ENCODE measurements around the gene COL19A1.
"Not testable (repeated sequence)": the region's sequence is repeated elsewhere in the genome, so short reads cannot be mapped to it uniquely, and the experiment has no call there.

COL19A1 gene

DNA sequence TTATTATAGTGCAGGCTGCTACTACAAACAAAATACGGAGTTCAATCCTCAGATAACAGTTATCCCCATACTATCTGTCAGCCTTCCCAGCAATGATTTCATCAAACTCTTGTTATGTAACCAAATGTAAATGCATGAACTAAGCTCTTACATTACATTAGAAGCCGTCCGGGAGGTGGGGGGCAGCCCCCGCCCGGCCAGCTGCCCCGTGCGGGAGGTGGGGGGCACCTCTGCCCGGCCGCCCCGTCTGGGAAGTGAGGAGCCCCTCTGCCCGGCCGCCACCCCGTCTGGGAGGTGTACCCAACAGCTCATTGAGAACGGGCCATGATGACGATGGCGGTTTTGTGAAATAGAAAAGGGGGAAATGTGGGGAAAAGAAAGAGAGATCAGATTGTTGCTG lies 99.6 kb downstream of the COL19A1 start:
- not testable (repeated sequence) for DNase-seq (ENCODE audit: low read depth)

DNA sequence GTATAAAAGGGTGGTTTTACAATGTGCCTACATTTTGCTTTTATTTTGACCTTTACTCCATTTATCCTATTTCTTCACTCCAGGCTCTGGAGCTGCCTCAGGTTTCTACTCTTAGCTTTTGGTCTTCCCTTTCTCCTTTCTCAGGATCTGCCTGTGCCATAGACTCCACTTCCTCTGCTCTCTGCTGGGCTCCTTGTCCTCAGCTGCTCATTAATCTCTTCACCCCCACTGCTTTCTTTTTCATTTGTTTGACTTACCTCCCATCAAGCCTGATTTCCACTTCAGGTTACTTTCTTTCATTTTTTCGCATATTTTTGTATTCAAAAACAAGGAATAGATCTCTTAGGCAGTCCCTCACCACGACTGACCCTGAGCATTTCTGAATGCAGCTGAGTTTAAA lies 106.8 kb downstream of the COL19A1 start:
- DNase-seq (ENCODE audit: low read depth) = no peak

DNA sequence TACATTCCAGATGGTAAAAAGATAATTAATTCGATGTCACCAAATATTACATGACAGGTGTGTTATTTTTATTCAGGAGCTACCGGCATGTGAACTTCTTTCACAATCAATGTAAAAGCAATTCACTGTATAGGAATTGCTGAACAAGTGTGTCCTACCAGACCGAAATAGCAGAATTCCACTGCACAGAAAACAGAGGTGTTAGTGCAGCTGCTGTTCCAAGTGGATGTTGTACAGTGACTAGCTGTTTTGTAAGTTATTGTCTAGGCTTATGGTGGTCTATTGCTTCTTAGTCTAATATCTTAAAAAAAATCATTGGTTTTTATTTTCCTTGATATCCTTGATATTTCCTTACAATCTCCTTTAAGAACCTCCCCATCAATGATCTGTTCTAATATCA lies 107.4 kb downstream of the COL19A1 start:
- no peak for DNase-seq (ENCODE audit: low read depth)

DNA sequence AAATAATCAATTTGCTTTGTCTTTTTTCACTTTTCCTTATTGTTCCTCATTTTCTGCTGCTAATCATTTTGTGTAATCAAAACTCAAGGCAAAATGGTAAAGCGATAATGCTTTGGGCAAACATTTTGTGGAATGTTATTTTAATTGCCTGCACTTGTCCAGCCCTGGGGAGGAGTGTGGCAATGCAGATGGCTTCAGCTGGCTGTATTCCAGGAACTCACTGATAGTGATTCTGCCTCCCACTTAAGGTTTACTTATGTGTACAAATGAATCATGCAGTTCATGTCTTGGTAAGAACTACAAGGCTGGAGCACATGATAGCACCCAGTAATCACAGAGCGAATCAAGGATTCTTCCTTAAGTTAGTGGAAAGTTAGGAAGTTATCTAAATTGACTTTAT lies 107.8 kb downstream of the COL19A1 start:
- DNase-seq (ENCODE audit: low read depth) = peak; percentile 27

DNA sequence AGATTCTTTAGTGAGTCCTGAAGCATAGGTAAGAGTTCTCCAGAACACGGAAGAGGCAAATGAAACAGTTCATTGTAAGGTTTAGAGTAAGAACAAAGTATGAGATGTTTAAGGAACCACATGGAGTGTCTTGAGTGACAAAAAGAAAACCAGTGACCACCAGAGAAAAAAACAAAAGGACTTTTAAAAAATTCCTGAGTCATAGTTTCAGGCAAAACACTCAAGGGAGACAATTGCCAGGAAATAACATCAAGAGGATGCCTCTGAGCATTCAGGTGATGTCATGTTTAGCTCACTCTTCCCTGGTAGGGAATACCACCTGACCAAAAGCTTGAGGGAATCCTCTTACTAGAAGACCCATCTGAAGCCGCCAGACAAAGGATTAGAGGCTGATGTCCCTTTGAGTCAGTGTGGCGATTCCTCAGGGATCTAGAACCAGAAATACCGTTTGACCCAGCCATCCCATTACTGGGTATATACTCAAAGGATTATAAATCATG lies 110.3 kb downstream of the COL19A1 start:
- DNase-seq (ENCODE audit: low read depth) = no peak

DNA sequence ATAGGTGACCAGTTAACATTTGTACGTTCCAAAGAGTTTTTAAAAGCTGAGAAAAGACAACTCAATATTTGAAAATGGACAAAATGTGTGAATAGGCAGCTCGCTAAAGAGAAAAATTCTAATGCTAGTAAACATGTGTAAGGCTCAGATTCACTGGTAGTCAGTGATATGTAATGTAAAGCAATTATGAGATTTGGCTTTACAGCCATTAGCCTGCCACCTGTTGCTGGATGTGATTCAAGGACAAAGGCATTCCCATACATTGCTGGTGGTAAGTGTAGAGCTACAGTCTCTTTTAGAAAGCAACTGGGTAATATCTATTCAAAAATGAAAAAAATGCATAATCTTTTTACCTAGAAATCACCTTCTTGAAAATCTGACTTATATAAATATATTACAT lies 114.3 kb downstream of the COL19A1 start:
- no peak for DNase-seq (ENCODE audit: low read depth)

DNA sequence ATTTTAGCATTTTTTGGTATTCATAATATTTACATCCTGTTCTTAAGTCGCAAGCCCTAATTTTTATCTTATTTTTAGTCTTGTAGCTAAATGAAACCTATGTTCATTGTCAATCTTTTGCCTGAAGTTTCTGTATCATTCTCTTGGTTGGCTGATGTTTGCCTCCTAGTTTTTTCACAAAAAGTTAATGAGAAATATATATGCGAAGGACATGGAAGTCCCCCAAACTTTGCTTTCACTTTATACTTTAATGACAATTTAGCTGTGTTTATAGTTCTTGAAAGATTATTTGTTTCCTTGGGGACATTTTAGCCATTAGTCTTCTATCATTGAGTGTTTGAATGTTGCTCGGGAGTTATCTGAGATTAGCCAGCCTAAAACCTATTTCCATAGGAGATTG lies 118.2 kb downstream of the COL19A1 start:
- DNase-seq (ENCODE audit: low read depth) = no peak

DNA sequence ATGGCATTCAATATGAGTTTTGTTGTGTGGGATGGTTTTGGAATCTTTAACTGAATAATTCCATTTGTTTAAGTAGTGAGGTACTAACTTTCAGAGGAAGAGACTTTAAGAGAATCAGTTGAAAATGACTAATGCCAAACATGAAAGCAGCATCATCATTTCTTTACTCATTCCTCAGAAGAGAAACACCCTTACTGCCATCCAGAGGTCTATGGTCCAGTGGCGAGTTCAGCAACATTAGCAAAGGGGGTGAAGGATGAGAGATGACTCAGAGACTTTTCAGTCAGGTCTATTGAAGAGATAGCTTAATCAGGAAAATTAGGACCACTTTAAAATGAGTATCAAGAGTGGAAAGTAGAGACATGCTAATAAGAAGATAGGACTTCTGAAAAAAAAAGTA lies 118.8 kb downstream of the COL19A1 start:
- DNase-seq (ENCODE audit: low read depth) = peak; percentile 9

DNA sequence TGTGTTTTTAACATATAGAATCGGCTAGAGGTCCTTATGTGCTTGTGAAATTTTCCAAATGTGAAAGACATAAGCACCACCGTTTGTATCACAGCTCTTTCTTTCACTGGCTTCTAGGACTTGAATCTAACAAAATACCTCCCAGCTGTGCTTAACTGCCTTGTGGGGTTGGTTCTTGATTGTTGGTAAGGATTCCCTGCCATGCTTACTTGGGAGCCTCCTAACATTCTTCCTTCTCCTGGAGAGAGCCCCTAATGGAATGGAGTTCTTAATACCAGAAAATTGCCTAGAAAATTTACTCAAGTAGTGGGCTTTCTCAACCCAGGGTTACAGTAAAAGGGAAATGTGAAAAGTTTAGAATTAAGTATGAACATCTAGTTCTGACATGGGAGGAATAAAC lies 121.2 kb downstream of the COL19A1 start:
- DNase-seq (ENCODE audit: low read depth) = no peak

DNA sequence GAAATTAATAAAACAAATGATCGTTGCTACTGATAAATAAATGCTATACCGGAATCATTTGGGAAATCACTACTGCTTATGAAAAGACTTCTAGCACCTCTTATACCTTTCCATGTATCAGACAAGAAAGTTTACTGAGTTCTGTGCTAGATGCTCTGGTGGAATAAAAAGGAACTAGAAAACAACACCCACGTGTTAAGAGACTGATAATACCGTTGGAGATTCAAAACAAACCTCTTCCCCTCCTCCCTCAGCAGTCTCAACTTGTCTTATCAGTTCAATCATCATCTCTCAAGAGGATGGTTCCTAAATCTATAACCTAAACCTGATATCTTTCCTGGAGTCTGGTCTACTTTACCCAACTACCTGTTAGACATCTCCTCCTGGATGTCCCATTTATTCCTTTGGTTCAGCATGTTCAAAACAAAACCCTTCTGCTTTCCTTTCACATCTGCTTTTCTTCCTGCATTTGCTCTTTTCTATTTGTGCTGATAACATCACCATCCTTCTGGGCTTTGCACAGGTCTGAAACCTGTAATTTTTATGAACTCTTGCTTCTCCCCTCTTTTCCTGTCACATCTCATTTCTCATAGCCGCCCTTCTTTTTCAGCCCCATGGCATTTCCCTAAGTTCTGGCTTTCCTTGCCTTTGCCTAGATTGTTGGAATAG lies 122.2 kb downstream of the COL19A1 start:
- DNase-seq (ENCODE audit: low read depth) = no peak

DNA sequence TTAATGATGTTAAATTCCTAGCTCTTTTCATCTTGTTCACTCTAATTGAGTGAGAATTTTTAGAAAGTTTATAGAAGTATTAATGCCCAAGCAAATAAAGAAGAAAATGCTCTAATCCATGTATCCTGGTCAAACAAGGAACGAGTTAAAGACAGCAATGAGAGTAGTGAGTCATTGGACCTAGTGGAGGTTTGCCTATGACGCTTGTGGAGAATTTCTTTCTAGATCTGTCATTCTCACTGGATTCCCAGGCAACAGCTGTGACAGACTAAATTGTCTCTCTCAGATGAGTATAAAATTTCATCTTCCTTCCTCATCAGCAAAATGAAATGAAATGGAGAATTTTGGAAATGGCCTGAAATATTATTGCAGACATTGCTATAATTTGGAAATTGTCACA lies 127.9 kb downstream of the COL19A1 start:
- DNase-seq (ENCODE audit: low read depth) = no peak

DNA sequence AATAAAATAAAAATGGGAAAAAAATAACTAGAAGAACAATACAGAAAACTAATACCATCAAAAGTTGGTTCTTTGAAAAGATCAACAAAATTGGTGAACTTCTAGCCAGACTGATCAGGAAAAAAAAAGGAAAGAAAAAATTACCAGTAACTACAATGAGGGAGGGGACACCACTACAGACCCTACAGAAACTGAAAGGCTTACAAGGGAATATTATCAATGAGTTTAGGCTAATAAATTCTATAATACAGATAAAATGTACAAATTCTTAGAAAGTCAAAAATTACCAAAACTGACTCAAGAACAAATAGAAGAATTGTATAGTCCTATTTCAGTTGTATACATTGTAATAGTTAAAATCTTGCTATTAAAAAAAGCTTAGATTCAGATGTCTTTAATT lies 141.8 kb downstream of the COL19A1 start:
- DNase-seq (ENCODE audit: low read depth) = no peak

DNA sequence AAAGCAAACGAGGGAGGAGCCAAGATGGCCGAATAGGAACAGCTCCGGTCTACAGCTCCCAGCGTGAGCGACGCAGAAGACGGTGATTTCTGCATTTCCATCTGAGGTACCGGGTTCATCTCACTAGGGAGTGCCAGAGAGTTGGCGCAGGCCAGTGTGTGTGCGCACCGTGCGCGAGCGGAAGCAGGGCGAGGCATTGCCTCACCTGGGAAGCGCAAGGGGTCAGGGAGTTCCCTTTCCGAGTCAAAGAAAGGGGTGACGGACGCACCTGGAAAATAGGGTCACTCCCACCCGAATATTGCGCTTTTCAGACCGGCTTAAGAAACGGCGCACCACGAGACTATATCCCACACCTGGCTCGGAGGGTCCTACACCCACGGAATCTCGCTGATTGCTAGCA lies 144.0 kb downstream of the COL19A1 start:
- DNase-seq (ENCODE audit: low read depth) = not testable (repeated sequence)

DNA sequence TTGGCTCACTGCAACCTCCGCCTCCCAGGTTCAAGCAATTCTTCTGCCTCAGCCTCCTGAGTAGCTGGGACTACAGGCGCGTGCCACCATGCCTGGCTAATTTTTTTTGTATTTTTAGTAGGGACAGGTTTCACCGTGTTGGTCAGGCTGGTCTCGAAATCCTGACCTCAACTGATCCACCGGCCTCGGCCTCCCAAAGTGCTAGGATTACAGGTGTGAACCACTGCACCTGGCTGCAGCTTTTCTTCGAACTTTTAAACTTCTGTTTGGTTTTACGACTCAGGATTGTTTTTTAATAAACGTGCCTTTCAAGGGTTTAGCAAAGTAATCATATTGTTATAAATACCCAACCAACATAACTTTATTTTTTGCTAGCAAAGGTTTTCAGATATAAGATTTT lies 156.8 kb downstream of the COL19A1 start:
- not testable (repeated sequence) for DNase-seq (ENCODE audit: low read depth)

DNA sequence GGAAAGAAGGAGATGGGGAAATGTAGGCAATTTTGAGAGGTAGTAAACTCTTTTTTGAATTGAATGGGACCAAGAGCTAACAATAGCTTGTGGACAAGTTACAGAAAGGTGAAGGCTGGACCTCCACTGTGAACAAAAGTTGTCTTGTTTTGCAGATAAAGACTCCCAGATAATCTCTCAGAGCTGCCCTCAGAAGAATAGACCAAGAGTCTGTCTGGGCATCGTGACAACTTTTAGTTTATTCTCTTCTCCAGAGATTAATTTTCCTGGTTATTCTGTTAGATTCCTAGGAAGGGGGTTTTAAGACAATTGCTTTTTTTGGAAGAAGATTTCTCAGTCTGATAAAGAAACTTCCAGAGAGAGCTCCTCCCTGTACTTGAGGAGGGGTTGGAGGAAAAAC lies 161.9 kb downstream of the COL19A1 start:
- no peak for DNase-seq (ENCODE audit: low read depth)

DNA sequence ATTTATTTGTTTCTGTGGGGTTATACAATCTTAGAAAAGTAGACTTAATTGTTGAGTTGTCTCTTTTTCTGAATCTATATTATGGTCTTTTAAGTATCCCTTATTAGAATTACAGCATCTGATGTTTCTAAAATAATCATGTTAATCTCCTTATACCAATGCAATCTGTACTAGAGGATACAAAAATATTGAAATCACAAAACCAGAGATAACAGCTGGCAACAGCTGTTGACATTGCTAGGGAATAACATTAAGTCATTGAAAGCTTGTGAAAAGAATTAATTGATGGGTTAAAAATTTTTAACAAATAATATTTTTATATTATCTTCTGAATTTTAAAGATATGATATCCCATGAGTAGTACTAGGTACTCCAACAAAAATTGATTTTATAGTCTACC lies 162.6 kb downstream of the COL19A1 start:
- DNase-seq (ENCODE audit: low read depth) = no peak

DNA sequence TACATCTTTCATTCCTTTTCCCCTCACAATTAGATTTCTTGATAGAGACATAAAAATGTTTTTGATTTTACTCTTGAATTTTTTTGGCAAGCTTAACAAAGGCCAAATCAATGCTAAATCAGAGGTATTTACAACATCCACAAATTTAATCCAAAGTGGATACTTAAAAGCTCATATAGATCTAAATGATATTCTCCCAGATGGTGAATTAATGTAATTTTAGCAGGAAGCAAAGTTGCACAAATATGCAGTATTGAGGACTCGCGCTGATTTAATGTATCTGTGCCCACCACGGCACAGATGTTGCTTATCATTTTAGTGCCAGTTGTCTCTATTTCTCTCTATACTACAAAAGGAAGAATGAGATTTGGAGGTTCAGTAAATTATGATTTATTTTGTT lies 167.4 kb downstream of the COL19A1 start:
- DNase-seq (ENCODE audit: low read depth) = no peak

DNA sequence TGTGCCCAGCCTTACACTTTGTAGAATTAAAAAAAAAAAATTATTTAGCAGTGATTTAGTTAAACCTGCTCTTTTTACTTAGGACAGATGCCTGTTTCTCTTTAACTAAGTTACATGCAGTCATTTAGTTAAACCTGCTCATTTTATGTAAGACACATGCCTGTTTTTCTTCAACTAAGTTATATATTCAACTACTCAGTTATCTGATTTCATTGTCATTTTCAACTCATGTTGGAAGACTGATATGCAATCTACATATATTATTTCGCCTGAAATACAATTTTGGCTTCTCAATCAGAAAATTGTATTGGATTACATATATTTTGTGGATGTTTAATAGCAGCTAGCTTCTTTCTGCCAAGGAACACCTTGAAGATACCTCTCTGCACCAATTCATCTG lies 171.1 kb downstream of the COL19A1 start:
- no peak for DNase-seq (ENCODE audit: low read depth)

DNA sequence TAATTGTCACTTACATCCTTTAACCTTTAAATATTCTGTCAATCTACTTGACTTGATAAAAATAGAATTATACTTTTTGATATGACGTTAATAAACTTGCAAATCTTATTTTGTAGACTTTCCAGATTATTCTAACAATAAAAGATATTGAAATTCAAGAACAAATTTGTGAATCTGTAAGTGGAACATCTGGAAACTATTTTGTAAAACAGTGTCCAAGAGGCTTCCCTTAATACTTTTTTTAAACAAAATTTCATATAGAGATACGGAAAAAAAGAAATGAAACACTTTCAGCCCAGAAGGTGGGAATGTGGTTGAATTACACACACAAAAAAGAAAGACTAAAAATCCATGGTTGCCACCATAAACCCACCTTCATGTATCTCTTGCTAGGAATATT lies 174.4 kb downstream of the COL19A1 start:
- no peak for DNase-seq (ENCODE audit: low read depth)

DNA sequence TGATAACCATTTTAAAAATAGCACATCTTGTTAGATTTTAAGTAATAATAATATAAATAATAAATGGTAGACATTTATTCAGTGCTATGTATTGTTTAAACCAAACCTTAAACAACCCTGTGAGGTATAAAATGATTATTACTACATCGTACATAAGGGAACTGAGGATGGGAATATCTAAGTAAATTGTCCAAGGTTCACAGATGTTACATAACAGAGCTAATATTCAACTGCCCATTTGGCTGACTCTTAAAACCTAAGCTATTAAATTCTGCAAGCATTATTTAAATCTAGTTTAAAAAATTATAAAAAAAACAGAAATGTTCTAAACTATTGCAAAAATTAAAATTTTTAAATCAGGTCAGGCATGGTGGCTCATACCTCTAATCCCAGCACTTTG lies 175.1 kb downstream of the COL19A1 start:
- no peak for DNase-seq (ENCODE audit: low read depth)

DNA sequence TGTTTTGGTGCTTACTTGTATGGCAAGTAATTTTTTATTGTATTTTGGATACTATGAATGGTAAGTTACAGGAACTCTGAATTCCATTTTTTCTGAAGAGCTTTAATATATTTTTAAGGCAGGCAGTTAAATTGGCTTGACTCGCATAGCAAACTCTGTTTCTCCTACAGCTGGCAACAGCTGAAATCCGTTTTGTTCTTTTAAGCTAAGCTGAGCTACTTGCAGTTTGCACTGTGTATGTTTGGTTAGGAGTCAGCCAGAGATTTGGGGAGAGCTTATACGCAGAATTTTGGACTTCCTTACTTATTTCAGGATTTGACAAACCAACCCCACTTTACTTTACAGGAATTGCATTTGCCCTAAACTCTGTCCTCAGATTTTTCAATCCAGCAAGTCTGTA lies 179.1 kb downstream of the COL19A1 start:
- no peak for DNase-seq (ENCODE audit: low read depth)

DNA sequence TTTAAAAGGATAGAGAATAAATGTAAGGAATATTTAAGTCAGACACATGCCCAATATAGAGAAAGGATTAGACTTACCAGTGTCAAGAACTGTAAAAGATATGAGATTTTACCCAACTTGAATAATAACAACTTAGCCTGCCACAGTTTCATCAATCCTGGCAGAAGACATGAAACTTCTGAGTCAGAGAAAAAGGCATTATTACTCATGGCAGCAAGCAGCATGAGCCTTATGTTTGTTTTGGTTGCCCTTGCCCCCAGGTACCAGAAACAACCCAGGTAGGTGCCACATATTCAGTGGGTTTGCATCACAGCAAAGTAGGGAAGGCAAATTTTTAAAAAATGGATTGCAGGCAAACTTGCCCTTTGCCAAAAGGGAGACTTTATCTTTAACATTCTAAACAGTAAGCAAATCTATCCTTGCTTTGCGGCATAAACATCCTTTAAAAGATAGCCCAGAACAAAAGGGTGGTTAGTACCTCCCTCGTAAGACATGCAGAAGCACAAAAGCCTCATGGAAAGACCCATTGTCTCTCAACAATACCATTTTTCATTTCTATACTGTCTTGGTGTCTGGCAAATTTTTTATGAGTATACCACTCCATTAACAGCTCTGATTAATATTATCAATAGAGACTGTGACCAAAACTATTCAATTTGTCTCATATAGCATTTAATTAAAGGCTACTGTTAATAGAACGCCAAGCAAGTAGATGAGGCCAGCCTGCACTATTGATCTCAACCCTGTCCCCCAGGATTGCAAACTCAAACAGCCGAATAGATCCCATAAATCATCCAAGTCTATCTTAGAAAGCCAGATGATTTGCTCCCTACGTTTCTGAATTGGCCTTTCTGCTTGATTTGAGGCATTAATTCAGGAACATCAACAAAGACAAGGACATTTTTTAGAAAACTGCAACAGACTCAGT lies 185.1 kb downstream of the COL19A1 start:
- no peak for DNase-seq (ENCODE audit: low read depth)

DNA sequence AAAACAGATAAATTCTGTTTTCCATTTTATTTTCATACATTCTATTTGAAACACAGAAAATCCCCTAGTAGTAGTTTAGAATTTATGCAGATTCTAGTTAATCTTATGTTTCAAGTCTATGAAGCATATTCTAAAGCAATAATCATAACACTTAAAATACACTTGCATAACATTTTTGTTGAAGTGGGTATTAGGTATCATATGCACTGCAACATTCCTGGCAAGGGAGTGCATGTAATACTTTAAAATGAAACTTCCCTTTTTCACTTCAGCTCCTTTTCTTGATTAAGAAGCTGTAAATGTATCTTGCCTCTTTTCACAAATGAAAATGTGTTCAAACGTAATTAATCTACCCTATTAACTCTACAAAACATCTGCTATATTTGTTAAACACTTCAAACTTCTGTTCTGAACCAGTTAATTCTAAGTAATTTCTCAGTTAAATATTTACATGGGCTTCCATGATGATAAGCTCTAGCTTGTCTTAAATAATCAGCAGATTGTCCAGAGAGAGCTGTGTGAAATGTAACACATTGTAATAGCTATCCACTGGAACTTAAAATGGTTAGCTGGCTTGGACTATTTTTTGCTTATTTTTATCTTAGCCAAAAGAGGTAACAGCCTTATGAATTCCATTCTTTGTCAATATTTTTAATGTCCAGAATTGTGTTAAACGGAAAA lies 192.8 kb downstream of the COL19A1 start:
- DNase-seq (ENCODE audit: low read depth) = no peak
